ENCODE data around the gene RBFA.

Gene RBFA

DNA sequence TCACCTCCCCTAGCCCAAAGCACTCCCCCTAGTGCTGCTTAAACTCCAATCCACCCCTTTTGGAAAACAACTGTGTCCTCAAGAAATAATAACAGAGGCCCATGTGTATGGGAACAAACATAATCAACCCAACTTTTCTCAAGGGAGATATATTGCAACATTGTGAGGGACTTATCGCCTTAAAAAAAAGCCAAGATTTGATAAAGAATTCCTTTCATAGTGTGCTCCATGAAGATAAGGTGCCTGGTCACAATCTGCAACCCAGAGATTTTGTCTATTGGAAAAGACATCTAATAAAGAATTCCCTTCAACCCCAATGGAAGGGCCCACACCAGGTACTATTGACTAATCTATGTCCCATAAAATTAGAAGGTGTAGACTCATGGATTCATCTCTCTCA lies 4.5 kb upstream of the RBFA start:
- DNase-seq (ENCODE audit: low read depth), result no peak

- DNase-seq (ENCODE audit: low read depth), result peak; percentile 60
These were observed 810 bp upstream of the RBFA start for GRCh38 chr18:80033181-80034067.

DNA sequence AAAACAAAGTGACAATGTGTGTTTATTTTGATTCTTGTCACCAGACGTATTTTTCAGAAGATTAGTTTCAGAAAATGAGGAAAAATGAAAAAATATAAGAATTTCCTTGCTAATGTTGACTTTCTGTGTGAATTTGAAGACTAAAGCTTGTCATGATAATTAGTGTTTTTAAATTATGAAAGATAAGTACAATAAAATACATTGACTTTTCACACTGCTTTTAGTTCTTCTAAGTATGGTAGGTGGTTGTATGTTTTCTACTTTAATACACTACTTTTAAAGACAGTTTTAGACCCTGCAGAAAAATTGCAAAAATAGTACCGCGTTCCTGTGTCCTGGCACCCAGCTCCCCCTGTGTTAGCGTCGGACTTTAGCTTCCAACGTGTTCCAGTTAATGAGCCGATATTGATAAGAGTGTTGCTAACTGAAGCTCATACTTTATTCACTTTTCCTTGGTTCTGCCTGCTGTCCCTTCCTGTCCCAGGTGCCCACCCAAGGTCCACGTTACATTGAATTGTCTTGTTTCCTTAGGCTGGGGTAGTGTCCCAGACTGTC lies 695 bp downstream of the RBFA start:
- DNase-seq (ENCODE audit: low read depth), result no peak

DNA sequence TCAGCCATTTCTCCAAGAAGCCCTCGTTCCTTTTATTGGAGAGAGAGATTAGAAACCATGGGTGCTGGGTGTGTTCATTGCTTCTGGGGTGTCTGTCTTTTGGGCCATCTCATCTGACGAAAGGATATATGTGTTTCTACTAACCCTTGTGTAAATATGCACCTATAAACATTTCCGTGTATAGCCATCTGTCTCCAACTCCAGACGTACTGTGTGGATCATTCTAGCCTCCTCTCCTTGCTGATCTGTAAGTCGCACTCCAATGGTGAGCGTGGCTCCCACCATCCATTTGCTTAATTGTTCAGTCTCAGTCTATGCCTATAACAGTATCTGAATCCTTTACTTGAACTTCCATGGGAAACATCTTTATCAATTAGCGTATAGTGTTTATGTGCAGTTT lies 1.8 kb downstream of the RBFA start:
- DNase-seq (ENCODE audit: low read depth), result no peak

GRCh38 chr18:80037300-80037699 lies 3.1 kb downstream of the RBFA start:
- no peak for DNase-seq (ENCODE audit: low read depth)

DNA sequence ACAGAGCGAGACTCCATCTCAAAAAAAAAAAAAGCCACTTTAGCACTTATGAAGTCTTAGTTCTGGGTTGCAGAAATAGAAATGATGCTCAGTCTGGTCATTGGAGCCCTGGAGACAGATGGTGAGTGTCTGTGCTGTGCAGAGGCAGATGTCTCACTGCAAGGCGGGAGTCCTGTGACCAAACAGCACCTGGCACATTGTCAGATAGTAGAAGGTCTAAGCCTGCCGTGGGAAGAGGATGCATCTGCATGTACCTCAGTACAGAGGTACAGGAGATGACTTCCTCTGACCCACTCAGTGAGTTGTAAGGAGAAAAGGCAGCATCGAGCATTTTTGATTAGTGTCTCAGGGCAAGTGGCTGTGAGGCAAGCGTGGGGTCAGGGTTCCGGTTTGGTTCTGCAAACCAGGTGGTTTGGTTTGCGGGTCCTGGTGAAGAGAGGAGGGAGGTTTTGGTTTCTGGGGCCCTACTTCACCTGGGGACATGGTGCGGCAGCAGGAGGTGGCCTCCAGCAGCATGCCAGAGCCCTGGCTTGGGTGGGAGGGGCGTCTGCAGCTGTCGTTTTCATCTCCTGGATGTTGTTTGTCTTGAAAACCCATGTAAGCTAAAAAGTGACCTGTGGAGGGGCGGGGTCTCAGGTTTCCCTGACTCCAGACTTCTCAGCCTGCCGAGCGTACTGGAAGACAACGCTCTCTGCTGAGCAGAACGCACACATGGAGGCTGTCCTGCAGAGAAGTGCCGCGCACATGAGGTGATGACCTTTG lies 3.8 kb downstream of the RBFA start:
- DNase-seq (ENCODE audit: low read depth), result no peak

- DNase-seq (ENCODE audit: low read depth), result no peak
These were observed 6.3 kb downstream of the RBFA start for GRCh38 chr18:80040515-80040914.

- no peak for DNase-seq (ENCODE audit: low read depth)
These were observed 7.2 kb downstream of the RBFA start for GRCh38 chr18:80041424-80041823.

GRCh38 chr18:80042785-80043184 lies 8.6 kb downstream of the RBFA start:
- DNase-seq (ENCODE audit: low read depth), result no peak

DNA sequence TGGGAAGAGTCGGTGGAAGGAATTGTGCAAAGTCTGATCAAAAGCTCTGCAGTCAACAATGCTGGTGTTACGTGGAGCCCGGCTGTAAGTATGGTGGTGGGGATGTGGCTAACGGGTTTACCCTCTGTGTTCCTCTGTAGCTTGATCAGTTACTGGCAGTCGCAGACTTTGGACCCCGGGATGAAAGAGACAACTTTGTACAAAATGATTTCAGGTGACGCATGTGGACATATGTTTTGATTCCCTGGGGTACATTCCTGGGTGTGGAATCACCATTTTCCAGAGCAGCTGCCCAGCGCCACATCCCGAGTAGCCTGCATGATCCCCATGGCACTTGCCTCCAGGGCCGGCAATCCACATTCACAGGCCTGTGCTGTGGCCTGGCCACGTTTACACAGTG lies 9.8 kb downstream of the RBFA start:
- no peak for DNase-seq (ENCODE audit: low read depth)

- DNase-seq (ENCODE audit: low read depth), result no peak
These were observed 11.8 kb downstream of the RBFA start for GRCh38 chr18:80046011-80046410.

- no peak for DNase-seq (ENCODE audit: low read depth)
These were observed 12.2 kb downstream of the RBFA start for GRCh38 chr18:80046431-80046830.

GRCh38 chr18:80046961-80047541 lies 12.8 kb downstream of the RBFA start:
- DNase-seq (ENCODE audit: low read depth), result no peak

DNA sequence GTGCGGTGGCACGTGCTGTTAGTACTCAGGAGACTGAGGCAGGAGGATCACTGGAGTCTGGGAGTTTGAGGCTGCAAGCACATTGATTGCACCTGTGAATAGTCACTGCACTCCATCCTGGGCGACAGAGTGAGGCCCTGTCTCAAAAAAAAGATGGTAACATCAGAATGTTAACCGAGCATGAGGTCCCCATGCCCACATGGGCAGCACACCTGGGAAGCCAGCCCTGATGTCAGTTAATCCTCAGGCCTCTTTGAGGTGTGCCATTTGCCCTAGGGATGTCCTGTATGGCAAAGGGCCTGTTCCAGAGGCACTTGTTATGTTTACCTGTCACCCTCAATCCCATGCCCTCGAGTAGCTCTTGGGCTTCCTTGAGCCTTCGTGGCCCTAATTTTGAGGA lies 16.6 kb downstream of the RBFA start:
- DNase-seq (ENCODE audit: low read depth), result no peak

DNA sequence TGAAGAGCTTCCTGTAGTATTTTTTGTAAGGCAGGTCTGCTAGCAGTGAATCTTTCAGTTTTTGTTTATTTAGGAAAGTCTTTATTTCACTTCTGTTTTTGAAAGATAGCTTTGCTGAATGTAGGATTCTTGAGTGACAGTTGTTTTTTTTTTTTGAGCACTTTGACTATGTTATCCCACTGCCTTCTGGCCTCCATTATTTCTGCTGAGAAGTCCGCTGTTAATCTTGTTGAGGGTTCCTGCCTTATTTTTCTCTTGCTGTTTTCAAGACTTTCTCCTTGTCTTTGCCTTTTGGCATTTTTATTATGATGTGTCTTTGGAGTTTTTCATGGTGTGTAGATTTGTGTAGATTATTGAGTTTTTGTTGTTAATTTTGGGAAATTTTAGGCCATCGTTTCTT lies 21.9 kb downstream of the RBFA start:
- DNase-seq (ENCODE audit: low read depth), result no peak

DNA sequence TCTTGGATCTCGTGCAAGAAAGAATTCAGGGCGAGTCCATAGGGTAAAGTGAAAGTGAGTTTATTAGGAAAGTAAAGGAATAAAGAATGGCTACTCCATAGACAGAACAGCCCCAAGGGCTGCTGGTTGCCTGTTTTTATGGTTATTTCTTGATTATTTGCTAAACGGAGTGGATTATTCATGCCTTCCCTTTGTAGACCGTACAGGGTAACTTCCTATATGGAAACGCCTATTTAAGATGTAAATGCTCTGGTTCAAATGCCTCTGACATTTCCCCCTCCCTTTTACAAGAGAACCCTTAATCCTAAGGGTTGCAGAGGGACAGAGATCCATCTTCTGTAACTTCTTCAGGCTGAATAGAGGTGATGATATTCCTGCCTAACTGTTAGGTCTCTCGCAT lies 25.7 kb downstream of the RBFA start:
- no peak for DNase-seq (ENCODE audit: low read depth)

DNA sequence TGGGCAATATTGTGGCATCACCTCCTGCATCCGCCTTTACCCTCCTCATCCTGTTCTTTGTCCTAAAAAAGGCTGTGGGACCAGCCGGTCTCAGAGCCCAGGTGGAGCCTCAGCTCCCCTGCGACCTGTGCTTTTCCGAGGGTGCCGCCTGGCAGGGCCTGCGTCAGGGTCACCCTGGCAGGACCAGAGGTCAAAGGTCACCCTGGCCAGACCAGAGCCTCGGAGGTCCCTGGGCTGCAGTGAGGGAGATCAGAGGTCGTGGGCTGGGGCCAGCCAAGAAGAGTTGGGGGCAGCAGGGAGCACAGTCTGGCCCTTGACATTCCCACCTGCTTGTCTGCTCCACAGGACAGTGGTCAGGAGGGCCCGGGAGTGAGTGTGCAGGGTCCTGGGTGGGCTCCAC lies 31.5 kb downstream of the RBFA start:
- DNase-seq (ENCODE audit: low read depth), result no peak

DNA sequence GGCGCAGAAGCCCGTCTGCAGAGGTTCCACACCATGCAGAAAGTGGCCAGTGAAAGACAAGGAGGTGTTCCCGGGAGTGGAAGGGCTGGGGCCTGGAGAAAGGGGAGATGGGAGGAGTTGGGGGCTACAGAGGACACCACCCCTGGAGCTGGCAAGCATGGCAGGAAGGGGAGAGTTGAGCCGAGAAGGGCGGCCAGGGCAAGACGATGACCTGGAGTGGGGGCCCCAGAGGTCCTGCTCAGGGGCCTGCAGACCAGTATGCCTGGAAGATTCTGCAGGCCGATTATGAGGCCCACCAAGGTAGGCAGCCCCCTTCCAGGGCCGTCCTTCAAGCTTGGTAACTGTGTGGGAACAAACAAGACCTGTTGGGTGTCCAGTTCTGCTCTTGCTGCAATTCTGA lies 33.1 kb downstream of the RBFA start:
- no peak for DNase-seq (ENCODE audit: low read depth)

- no peak for DNase-seq (ENCODE audit: low read depth)
These were observed 33.7 kb downstream of the RBFA start for GRCh38 chr18:80067897-80068296.

DNA sequence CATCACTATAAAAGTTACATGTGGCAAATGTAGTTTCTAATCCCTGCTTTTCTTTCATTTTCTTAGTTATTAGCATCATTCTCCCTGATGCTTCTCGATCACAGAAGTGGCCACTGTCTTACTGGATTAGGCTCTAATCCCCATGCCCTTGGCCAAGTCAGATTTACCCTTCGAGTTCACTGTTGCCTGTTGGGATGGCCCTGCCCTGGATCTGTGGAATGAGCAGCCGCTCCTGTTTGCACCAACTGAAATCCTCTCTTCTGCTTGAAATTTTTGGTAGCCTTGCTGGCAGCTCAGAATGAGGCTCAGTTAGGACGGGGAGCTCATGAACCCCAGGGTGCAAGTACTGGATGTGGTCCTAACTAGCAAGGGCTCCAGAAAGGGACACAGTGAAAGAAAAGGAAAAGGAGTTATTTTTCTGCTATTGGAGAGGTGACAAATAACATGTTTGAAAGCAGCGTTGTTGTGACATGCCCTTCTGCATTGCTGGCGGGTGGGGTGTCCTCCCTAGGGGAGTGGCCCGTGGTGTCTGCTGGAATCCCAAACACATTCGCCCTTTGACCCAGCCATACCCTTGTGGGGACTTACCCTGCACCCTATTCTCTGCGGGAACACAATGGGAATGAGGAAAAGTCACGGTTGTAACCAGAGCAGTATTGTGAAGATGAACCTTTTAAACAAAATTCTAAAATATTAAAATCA lies 34.5 kb downstream of the RBFA start:
- DNase-seq (ENCODE audit: low read depth), result no peak

DNA sequence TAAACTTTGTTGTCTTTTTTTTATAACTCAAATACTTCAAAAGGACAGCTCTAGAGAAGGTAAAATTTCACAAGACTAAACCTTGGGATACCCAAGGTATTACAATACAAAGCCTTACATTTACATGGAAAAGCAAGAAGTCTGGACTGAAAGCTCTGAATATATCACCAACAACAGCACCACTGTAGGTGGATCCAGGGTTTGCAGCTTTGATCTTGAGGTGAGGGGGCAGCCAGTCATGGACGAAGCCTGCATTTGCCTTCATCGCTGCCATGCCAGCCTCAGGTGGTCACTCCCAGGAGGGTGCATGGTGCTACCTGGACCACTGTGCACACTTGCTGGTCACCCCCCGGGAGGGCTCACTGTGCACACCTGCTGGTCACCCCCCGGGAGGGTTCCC lies 36.6 kb downstream of the RBFA start:
- no peak for DNase-seq (ENCODE audit: low read depth)

DNA sequence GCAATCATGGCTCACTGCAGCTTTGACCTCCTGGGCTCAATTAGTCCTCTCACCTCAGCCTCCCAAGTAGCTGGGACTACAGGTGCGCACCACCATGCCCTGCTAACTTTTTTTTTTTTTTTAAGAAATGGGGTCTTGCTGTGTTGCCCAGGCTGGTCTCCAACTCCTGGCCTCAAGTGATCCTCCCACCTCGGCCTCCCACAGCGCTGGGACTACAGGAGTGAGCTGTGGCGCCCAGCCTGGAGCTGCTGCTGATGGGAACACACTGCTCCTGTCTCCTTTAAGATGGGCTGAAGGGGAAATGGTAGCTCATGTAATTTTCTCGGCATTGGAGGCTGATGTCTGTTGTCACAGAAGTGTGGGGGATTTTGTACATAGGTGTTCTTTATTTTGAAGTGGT lies 39.9 kb downstream of the RBFA start:
- no peak for DNase-seq (ENCODE audit: low read depth)

All from activated gamma-delta T cell treated with anti-CD3 and anti-CD28 coated beads, Interleukin-2, amount 50 U/mL, for 16 hours (primary cell).